ENCODE measurements around the gene BSN.

Gene BSN

GRCh38 chr3:49553692-49554632 lies at the start of gene BSN:
Gene BSN (plus strand): TSS chr3:49554477. CDS start chr3:49554603, 126 bp downstream.
- peak; percentile 91 for DNase-seq (ENCODE audit: low spot score)

GRCh38 chr3:49506906-49507305 lies 47.4 kb upstream of the BSN start:
- no peak for DNase-seq (ENCODE audit: low spot score)

- DNase-seq (ENCODE audit: low spot score): no peak
Observed at GRCh38 chr3:49509028-49509561, 45.2 kb upstream of the BSN start.

- no peak for DNase-seq (ENCODE audit: low spot score)
Observed at GRCh38 chr3:49511639-49512038, 42.6 kb upstream of the BSN start.

- DNase-seq (ENCODE audit: low spot score): no peak
Observed at GRCh38 chr3:49512781-49513355, 41.4 kb upstream of the BSN start.

- DNase-seq (ENCODE audit: low spot score): no peak
Observed at GRCh38 chr3:49513494-49514124, 40.7 kb upstream of the BSN start.

GRCh38 chr3:49518016-49518415 lies 36.3 kb upstream of the BSN start:
- DNase-seq (ENCODE audit: low spot score): no peak

DNA sequence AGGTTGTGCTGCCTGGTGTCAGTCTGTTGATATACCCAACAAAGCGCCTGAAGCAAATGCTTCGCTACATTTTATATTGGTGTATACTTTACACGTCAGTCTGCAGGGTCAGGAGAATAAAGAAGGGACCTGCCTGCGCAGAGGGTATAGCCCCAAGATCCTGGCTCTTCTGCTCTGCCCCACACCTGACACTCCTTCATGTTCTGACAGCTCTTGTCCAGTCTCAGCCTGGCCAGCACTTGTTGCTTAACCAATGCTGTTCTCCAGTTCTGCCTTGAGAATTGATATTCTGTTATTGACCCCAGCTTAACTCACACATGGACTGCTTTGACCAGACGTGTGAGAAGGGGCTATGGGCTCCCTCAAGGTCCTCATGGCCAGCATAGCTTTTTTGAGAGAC lies 35.8 kb upstream of the BSN start:
- no peak for DNase-seq (ENCODE audit: low spot score)

GRCh38 chr3:49519296-49519695 lies 35.0 kb upstream of the BSN start:
- peak; percentile 89 for DNase-seq (ENCODE audit: low spot score)

- DNase-seq (ENCODE audit: low spot score): no peak
Observed at GRCh38 chr3:49519916-49520385, 34.3 kb upstream of the BSN start.

- DNase-seq (ENCODE audit: low spot score): no peak
Observed at GRCh38 chr3:49523756-49524747, 30.2 kb upstream of the BSN start.

GRCh38 chr3:49529567-49529966 lies 24.7 kb upstream of the BSN start:
- DNase-seq (ENCODE audit: low spot score): no peak

- DNase-seq (ENCODE audit: low spot score): no peak
Observed at GRCh38 chr3:49530231-49530630, 24.0 kb upstream of the BSN start.

DNA sequence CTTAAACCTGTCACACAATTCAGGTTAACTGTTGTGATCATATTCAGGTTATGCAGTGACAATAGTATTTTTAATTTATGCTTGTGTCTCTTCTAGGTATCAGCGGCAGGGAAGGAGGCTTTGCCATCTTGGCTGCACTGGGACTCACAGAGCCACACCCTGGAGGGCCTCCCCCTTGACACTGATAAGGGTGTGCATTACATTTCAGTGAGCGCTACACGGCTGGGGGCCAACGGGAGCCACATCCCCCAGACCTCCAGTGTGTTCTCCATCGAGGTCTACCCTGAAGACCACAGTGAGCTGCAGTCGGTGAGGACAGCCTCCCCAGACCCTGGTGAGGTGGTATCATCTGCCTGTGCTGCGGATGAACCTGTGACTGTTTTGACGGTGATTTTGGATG lies 23.6 kb upstream of the BSN start:
- DNase-seq (ENCODE audit: low spot score): no peak

DNA sequence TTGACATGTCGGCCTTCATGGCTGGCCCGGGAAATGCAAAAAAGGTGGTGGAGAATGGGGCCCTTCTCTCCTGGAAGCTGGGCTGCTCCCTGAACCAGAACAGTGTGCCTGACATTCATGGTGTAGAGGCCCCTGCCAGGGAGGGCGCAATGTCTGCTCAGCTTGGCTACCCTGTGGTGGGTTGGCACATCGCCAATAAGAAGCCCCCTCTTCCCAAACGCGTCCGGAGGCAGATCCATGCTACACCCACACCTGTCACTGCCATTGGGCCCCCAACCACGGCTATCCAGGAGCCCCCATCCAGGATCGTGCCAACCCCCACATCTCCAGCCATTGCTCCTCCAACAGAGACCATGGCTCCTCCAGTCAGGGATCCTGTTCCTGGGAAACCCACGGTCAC lies 23.1 kb upstream of the BSN start:
- DNase-seq (ENCODE audit: low spot score): no peak

DNA sequence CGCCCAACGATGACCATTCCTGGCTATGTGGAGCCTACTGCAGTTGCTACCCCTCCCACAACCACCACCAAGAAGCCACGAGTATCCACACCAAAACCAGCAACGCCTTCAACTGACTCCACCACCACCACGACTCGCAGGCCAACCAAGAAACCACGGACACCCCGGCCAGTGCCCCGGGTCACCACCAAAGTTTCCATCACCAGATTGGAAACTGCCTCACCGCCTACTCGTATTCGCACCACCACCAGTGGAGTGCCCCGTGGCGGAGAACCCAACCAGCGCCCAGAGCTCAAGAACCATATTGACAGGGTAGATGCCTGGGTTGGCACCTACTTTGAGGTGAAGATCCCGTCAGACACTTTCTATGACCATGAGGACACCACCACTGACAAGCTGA lies 22.6 kb upstream of the BSN start:
- DNase-seq (ENCODE audit: low spot score): no peak

DNA sequence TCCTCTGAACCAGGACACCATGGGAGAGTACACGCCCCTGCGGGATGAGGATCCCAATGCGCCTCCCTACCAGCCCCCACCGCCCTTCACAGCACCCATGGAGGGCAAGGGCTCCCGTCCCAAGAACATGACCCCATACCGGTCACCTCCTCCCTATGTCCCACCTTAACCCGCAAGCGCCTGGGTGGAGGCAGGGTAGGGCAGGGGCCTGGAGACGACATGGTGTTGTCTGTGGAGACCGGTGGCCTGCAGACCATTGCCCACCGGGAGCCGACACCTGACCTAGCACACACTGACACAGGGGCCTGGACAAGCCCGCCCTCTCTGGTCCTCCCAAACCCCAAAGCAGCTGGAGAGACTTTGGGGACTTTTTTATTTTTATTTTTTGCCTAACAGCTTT lies 21.2 kb upstream of the BSN start:
- DNase-seq (ENCODE audit: low spot score): no peak

- no peak for DNase-seq (ENCODE audit: low spot score)
Observed at GRCh38 chr3:49533786-49534519, 20.3 kb upstream of the BSN start.

GRCh38 chr3:49534581-49535441 lies 19.5 kb upstream of the BSN start:
- no peak for DNase-seq (ENCODE audit: low spot score)
